HUES64 (cell line): ENCODE results near the gene PCDHA1.
A peak's percentile ranks its signal among the peaks of the same experiment; 100 is the strongest.

Source experiments
- H3K27ac ChIP-seq: 2 replicates; pipeline ENCODE4 v1.7.0; 2013; ENCODE audit warnings: low read depth, low read length, inconsistent platforms
- H3K27me3 ChIP-seq: 2 replicates; pipeline ENCODE4 v1.6.1; 2013; ENCODE audit warnings: mild to moderate bottlenecking, low read length; ENCODE audit not compliant: insufficient read depth
- H3K36me3 ChIP-seq: 2 replicates; pipeline ENCODE4 v1.6.1; 2013; ENCODE audit warnings: mild to moderate bottlenecking, low read length; ENCODE audit not compliant: insufficient read depth
- H3K4me1 ChIP-seq: 2 replicates; pipeline ENCODE4 v1.6.1; 2013; ENCODE audit warnings: mild to moderate bottlenecking, low read length, moderate library complexity; ENCODE audit not compliant: insufficient read depth
- H3K4me3 ChIP-seq: 2 replicates; pipeline ENCODE4 v1.5.1; 2013; ENCODE audit warnings: mild to moderate bottlenecking, low read length, moderate library complexity
- H3K9ac ChIP-seq: 2 replicates; pipeline ENCODE4 v1.6.1; 2013; ENCODE audit warnings: mild to moderate bottlenecking, low read depth, low read length
- H3K9me3 ChIP-seq: 2 replicates; pipeline ENCODE4 v1.6.1; 2013; ENCODE audit warnings: low read depth, low read length; ENCODE audit not compliant: insufficient read depth
- WGBS: fragments of 150-250, 120-280 bp; methylation state at CpG from one replicate; pipeline ENCODE4 v1.1.7; 2013; ENCODE audit warnings: missing lambda C conversion rate; 5-methylcytosine and 5-hydroxymethylcytosine counted together

Gene PCDHA1

DNA sequence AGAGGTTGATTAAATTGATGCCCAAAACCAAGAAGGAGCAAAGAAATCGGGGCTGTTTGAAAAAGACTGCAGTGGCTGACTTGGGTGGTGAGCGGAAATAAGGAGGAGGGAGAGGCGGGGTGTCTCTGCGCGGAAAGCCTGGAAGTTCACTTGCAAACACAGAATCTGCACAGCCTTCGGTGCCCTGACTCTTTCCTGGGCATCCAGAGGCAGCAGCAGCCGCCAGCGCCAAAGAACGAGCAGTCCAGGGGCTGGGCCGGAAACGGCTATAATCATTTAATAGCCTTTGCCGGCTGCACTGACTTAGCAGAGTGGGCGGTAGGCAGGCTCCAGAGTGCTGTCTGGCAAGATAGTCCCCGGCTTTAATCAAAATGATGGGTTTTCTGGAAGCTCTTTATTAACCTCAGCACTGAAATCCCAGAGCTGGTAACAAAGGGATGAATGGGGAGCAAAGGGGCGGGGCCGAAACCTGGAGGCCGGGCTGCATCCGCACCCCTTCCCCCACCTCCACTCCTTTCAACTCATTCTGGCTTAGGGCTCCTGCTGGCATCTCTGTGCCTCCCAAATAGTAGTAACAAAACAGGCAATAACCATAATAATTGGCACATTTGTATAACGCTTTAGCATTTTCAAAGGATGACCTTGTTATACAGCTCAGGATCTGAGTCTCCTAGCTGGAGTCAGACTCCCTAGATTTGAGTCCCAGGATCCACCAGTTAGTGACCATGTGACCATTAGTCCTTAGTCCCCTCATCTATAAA is 216.1 kb downstream of the PCDHA1 start:
- Histone ChIP-seq H3K9me3 (no peaks in the 10 kb centered on the region), H3K27ac (peak overlapping the region; percentile 96), H3K4me1 (peaks cover 57% of the 10 kb centered on the region), H3K27me3 (no peaks in the 10 kb centered on the region), H3K9ac (peak overlapping the region; percentile 88), H3K36me3 (no peaks in the 10 kb centered on the region), H3K4me3 (peak overlapping the region; percentile 65)
- WGBS: under 1% methylated on average over 19 of the region's 19 CpGs

DNA sequence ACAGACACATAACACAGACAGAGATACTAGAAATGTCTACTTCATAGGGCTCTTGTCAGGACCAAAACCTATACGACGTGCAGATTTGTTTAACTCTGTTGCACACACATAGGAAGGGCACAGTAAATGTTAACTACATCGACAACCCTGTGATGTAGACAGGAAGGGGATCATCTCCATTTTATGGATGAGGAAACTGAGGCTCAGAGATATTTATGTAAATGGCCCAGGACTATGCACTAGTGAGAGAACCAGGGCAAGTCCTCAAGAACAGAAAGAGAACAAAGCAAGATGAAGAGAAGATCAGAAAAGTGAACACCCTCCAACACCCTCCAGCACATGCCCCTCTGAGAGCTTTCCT is 216.6 kb downstream of the PCDHA1 start:
- no peaks in the 10 kb centered on the region for H3K9me3 ChIP-seq
- H3K4me1 ChIP-seq: peaks cover 57% of the 10 kb centered on the region
- peak overlapping the region; percentile 75 for H3K27ac ChIP-seq

GRCh38 chr5:141003031-141003430 is 217.1 kb downstream of the PCDHA1 start:
- no peaks in the 10 kb centered on the region for H3K27me3 ChIP-seq
- peak overlapping the region; percentile 25; the same call in 1 of the 2 replicates for H3K9ac ChIP-seq
- H3K27ac ChIP-seq: peak overlapping the region; percentile 75
- H3K36me3 ChIP-seq: no peaks in the 10 kb centered on the region
- H3K9me3 ChIP-seq: no peaks in the 10 kb centered on the region
- no peak overlapping the region for H3K4me3 ChIP-seq
- peaks cover 55% of the 10 kb centered on the region for H3K4me1 ChIP-seq
- 88% methylated on average over 3 of the region's 3 CpGs for WGBS

More for the DNA sequence above, 216.6 kb downstream of the PCDHA1 start:
- peak overlapping the region; percentile 65 for H3K4me3 ChIP-seq
- no peaks in the 10 kb centered on the region for H3K36me3 ChIP-seq
- H3K9ac ChIP-seq: peak overlapping the region; percentile 25; the same call in 1 of the 2 replicates
- H3K27me3 ChIP-seq: no peaks in the 10 kb centered on the region
- WGBS: 14% methylated on average over 3 of the region's 3 CpGs

DNA sequence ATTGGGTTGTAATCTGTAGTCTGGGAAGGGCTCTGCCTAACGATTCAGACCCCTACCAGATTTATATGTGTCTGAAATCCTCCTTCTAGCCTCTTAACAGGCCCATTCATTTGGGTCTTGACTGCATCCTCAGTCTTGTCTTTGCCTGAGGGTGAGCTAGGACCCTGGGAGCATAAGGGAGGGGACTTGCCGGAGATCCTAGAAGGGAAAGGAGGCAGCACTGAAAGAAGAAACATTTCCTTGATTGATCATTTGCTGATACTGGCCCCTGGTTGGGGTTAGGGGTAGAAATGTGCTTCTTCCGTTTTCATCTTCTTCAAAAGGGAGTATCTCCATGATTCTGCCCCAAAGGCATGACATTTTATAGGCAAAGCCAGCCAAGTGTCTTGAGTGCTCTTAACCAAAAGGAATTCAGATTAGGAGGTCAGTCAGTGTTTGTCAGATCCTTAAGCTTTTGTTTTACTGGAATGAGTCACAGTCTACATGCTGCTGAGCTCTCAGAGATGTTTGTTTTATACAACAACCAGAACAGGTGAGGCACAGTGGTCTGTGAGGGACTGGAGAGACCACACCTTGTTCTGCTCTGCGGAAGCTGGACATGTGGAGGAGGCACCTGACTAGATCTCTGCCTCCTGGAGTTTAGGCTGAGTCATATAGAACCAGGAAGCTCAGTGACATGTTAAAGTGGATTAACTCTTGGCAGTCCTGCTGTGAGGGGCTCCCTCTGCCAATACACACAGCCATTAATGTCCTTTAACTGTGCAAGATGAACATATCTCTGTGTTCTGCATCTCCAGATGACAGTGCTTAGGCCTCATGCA is 218.1 kb downstream of the PCDHA1 start:
- Histone ChIP-seq H3K4me1 (peaks cover 48% of the 10 kb centered on the region), H3K9me3 (no peaks in the 10 kb centered on the region), H3K27ac (peak overlapping the region; percentile 81), H3K4me3 (peak overlapping the region; percentile 14; the same call in 1 of the 2 replicates), H3K9ac (peak overlapping the region; percentile 33; the same call in 1 of the 2 replicates), H3K36me3 (no peaks in the 10 kb centered on the region), H3K27me3 (no peaks in the 10 kb centered on the region)
- 10% methylated on average over 4 of the region's 4 CpGs for WGBS

DNA sequence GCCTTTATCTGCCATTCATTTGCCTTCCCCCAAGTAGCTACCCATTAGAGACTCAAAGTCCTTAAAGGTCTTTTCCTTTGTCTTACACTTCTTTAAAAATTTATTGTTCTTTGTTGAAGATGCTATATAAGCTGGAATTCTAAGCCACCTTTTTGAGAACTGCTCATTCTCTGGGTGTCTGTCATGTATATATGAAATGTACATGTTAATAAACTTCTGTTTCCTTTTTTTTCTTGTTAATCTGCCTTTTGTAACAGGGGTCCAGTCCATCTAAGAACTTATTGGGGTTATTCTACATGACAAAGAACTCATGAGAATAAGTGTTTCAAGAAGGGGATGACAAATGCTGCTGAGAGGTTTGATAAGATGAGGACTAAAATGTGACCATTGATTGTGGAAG is 221.9 kb downstream of the PCDHA1 start:
- Histone ChIP-seq H3K9me3 (no peaks in the 10 kb centered on the region), H3K27ac (no peak overlapping the region), H3K27me3 (no peaks in the 10 kb centered on the region), H3K36me3 (peaks cover 22% of the 10 kb centered on the region), H3K4me3 (no peak overlapping the region), H3K9ac (no peak overlapping the region), H3K4me1 (peaks cover 25% of the 10 kb centered on the region)

GRCh38 chr5:141010047-141010793 is 224.3 kb downstream of the PCDHA1 start:
- 93% methylated on average over 12 of the region's 12 CpGs for WGBS
- H3K27me3 ChIP-seq: no peaks in the 10 kb centered on the region
- no peak overlapping the region for H3K9ac ChIP-seq
- H3K36me3 ChIP-seq: peaks cover 22% of the 10 kb centered on the region
- no peak overlapping the region for H3K4me3 ChIP-seq
- peaks cover under 1% of the 10 kb centered on the region; the same call in 1 of the 2 replicates for H3K4me1 ChIP-seq
- no peaks in the 10 kb centered on the region for H3K9me3 ChIP-seq
- H3K27ac ChIP-seq: no peak overlapping the region

DNA sequence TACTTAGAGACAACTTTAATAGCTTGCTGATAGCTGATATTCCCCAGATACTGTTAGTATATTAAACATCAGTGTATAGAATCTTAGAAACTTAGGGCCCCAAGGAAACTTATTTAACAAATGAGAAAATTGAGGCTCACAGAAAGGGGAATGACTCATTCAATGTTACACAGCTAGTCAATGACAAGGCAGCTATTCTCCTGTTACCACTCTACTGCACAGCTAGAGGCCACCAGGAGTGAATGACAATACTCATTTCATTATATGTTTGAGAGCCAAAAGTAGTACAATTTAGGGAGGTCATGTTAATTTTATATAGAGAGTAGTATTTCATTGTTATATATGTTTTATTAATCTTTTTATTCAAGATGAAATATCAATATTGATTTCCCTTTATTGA is 232.0 kb downstream of the PCDHA1 start:
- no peak overlapping the region for H3K4me3 ChIP-seq
- no peak overlapping the region for H3K27ac ChIP-seq
- no peaks in the 10 kb centered on the region for H3K36me3 ChIP-seq
- no peaks in the 10 kb centered on the region for H3K9me3 ChIP-seq
- H3K9ac ChIP-seq: no peak overlapping the region
- H3K4me1 ChIP-seq: peaks cover 7% of the 10 kb centered on the region
- H3K27me3 ChIP-seq: no peaks in the 10 kb centered on the region

DNA sequence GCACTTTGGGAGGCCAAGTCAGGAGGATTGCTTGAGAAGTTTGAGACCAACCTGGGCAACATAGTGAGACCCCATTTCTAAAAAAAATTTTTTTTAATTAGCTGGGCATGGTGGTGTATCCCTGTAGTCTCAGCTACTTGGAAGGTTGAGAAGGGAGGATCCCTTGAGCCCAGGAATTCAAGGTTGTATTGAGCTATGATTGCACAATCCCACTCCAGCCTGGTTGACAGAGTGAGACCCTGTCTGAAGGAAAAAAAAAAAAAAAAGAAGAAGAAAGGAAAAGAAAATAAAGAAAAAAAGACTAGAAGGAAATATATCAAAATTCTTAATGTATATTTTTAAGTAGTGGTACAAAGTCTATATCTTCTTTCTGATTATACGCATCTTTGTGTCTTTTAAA is 236.4 kb downstream of the PCDHA1 start:
- H3K9ac ChIP-seq: no peak overlapping the region

DNA sequence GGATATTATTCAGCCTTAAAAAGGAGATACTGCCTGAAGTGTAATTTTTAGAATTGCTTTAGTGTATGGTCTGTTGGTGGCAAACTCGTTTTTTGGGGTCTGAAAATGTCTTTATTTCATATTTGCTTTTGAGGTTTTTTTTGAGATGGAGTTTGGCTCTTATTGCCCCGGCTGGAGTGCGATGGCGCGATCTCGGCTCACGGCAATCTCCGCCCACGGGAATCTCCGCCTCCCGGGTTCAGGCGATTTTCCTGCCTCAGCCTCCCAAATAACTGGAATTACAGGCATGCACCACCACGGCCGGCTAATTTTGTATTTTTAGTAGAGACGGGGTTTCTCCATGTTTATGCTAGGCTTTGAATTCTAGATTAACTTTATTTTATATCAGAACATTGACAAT is 245.1 kb downstream of the PCDHA1 start:
- WGBS: 89% methylated on average over 12 of the region's 15 CpGs
- no peaks in the 10 kb centered on the region for H3K36me3 ChIP-seq
- no peak overlapping the region for H3K4me3 ChIP-seq
- no peaks in the 10 kb centered on the region for H3K9me3 ChIP-seq
- H3K9ac ChIP-seq: no peak overlapping the region
- no peak overlapping the region for H3K27ac ChIP-seq
- no peaks in the 10 kb centered on the region for H3K4me1 ChIP-seq
- H3K27me3 ChIP-seq: no peaks in the 10 kb centered on the region

More for the DNA sequence above, 236.4 kb downstream of the PCDHA1 start:
- Histone ChIP-seq H3K4me1 (peaks cover 7% of the 10 kb centered on the region), H3K27me3 (no peaks in the 10 kb centered on the region), H3K27ac (no peak overlapping the region), H3K36me3 (no peaks in the 10 kb centered on the region), H3K4me3 (no peak overlapping the region), H3K9me3 (no peaks in the 10 kb centered on the region)
- no CpG with 5 or more reads among the region's 1 CpG for WGBS

DNA sequence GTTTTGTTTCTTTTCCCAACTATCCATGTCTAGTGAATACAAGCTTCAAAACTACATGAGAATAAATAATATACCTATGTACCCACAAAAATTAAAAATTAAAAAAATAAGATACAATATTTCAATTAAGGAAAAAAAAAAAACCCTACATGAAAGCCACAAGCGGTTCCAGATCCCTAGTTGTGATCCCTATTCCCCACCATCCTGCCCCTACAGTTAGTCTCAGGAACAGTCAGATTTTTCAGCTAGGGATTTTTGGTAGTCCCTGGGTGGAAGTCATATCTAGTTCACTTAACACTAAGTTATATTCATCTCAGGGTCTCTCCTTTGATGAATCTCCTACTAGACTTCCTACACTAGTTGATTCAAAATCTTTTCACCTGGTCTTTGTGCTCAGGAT is 246.7 kb downstream of the PCDHA1 start:
- Histone ChIP-seq H3K9me3 (no peaks in the 10 kb centered on the region), H3K9ac (no peak overlapping the region), H3K27me3 (no peaks in the 10 kb centered on the region), H3K4me3 (no peak overlapping the region), H3K36me3 (no peaks in the 10 kb centered on the region), H3K4me1 (no peaks in the 10 kb centered on the region), H3K27ac (no peak overlapping the region)
- WGBS: 88% methylated on average over 1 of the region's 1 CpG

- Histone ChIP-seq H3K27ac (no peak overlapping the region), H3K9ac (0 out of 2 replicates have a peak overlapping the region, but pooled peaks have one; percentile 92), H3K36me3 (no peaks in the 10 kb centered on the region), H3K4me1 (peaks cover 17% of the 10 kb centered on the region), H3K4me3 (no peak overlapping the region), H3K27me3 (peaks cover 5% of the 10 kb centered on the region; the same call in 1 of the 2 replicates), H3K9me3 (no peaks in the 10 kb centered on the region)
These were observed 253.1 kb downstream of the PCDHA1 start for GRCh38 chr5:141039061-141039460.
